Upper lobe of right lung (tissue), 1 donor: ENCODE data around the gene HSF2. TPM values are rescaled to one million over a fixed set of nuclear protein-coding genes. Genes with fewer than 3 reads are reported as not detected.

ENCODE experiments used
- ATAC-seq: fragments of 200-7000 bp; cut with Tn5 transposase; one replicate; pipeline ENCODE4 v1.9.1; 2020; ENCODE audit warnings: mild to moderate bottlenecking, moderate library complexity
- DNase-seq: peaks from one replicate; pipeline ENCODE4 v3.0.0-alpha.2; 2020
- H3K27ac ChIP-seq: fragments of 200-600 bp; one replicate; pipeline ENCODE4 v1.8.0; 2022
- H3K27me3 ChIP-seq: fragments of 200-600 bp; one replicate; pipeline ENCODE4 v1.8.0; 2022; ENCODE audit warnings: mild to moderate bottlenecking
- H3K36me3 ChIP-seq: fragments of 200-600 bp; one replicate; pipeline ENCODE4 v1.8.0; 2022
- H3K4me1 ChIP-seq: fragments of 200-600 bp; one replicate; pipeline ENCODE4 v1.8.0; 2022
- H3K4me3 ChIP-seq: fragments of 200-600 bp; one replicate; pipeline ENCODE4 v1.8.0; 2022; ENCODE audit warnings: mild to moderate bottlenecking
- H3K9me3 ChIP-seq: fragments of 200-600 bp; one replicate; pipeline ENCODE4 v1.8.0; 2022
- CTCF ChIP-seq: fragments of 200-600 bp; IDR thresholded peaks from one replicate; pipeline ENCODE4 v1.8.0; 2022; ENCODE audit warnings: antibody characterized with exemption
- intact Hi-C: fragments of 100-400 bp; cut with DNase I; formaldehyde crosslinking; loops from one replicate; pipeline ENCODE4 v1.11.0; 2022
- total RNA-seq: library from RNA; stranded (reverse); fragmentation: NEBNext Ultra II Directional; extraction: Animal tissue kit (Norgen Biotek cat#: 25700); gene quantifications from one replicate; pipeline ENCODE4 v1.2.1, GENCODE V29; 2021
- donor health status: DM: no; HTN: yes; CAD: no; lungs with severe emphysema.

Gene HSF2
- total RNA-seq, 1 donor from 2014 or later, result 7.1 TPM

DNA sequence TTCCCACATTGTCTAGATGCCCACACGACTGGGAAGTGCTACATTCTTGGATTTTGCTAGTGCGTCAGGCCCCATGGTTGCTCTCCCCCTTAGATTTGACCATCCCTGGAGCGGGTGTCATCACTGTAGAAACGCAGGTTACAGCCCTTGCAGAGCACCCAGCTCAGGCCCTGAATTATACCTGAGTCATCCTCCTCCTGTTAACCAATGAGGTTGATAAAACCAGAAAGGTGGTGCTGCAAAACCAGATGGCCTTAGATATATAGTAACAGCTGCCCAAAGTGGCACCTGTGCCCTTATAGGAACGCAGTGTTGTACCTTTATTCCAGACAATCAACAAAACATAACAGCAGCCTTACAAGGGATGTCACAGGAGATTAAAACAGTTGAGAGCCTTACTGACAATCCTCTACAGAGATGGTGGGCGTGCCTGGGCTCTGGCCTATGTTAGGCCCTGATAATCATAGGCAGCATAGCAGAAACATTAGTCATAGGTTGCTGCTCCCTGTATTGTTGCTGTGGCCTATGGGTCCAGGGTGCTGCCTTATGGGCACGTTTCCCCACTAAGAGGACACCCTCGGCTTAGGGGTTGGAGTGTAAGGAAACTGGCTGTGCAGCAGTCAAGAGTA is 33.6 kb upstream of the HSF2 start:
- ATAC-seq, result no peak
- TF ChIP-seq CTCF, result no peak
- H3K27me3 ChIP-seq, result no peaks in the 10 kb centered on the region
- no peak for DNase-seq
- H3K4me3 ChIP-seq, result no peak overlapping the region
- H3K4me1 ChIP-seq, result no peaks in the 10 kb centered on the region
- H3K27ac ChIP-seq, result no peak overlapping the region
- intact Hi-C loops, result no loop called here
- H3K36me3 ChIP-seq, result no peaks in the 10 kb centered on the region
- no peaks in the 10 kb centered on the region for H3K9me3 ChIP-seq

DNA sequence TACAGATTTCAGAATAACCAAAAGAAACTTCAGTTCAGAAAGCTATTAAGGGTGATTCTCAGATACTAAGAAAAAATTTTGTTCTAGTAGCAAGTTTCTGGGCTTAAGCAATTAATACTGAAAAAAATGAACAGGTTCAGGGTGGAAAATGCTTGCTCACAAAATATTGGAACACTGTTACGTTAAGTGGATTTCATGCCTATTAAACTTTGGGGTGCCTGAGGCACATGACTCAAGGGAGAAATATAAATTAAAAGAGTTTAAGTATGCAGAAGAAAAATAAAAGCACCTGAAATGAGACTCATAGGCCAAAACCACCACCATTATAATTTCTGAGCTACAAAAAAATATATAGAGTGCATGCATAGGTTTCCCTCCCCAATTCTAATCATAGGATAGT is 32.3 kb upstream of the HSF2 start:
- DNase-seq (no peak), ATAC-seq (no peak)
- no peaks in the 10 kb centered on the region for H3K36me3 ChIP-seq
- intact Hi-C loops, result no loop called here
- TF ChIP-seq CTCF, result no peak
- H3K27me3 ChIP-seq, result no peaks in the 10 kb centered on the region
- no peaks in the 10 kb centered on the region for H3K4me1 ChIP-seq
- H3K27ac ChIP-seq, result no peak overlapping the region
- no peak overlapping the region for H3K4me3 ChIP-seq
- H3K9me3 ChIP-seq, result no peaks in the 10 kb centered on the region

DNA sequence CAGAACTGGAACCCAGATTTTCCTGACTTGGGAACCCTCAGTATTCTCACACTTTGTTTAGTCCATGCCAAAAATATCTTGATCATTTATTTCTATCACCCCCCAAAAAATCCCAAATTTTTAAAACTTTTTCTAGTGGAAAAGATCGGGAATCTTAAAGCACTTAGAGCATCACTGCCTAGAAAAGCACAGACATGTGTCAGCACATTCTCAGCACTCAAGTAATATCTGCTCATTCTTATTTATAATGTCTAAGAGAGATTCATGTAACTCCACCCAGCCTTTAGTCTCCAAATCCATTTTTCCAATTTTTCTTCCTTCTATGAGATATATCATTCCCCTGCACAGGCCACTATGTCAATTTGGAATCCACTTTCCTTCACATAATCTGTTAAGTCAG is 29.9 kb upstream of the HSF2 start:
- no peaks in the 10 kb centered on the region for H3K4me1 ChIP-seq
- DNase-seq (no peak), ATAC-seq (no peak)
- no peaks in the 10 kb centered on the region for H3K36me3 ChIP-seq
- H3K27ac ChIP-seq, result no peak overlapping the region
- no peaks in the 10 kb centered on the region for H3K9me3 ChIP-seq
- TF ChIP-seq CTCF, result no peak
- H3K4me3 ChIP-seq, result no peak overlapping the region
- no peaks in the 10 kb centered on the region for H3K27me3 ChIP-seq
- intact Hi-C loops, result no loop called here

- DNase-seq (no peak), ATAC-seq (no peak)
- Histone ChIP-seq H3K4me1 (no peaks in the 10 kb centered on the region), H3K27ac (no peak overlapping the region), H3K9me3 (no peaks in the 10 kb centered on the region), H3K4me3 (no peak overlapping the region), H3K36me3 (no peaks in the 10 kb centered on the region), H3K27me3 (no peaks in the 10 kb centered on the region)
- TF ChIP-seq CTCF, result peak; percentile 24
- intact Hi-C loops, result no loop called here
Measured at GRCh38 chr6:122372647-122373046, 26.8 kb upstream of the HSF2 start.

DNA sequence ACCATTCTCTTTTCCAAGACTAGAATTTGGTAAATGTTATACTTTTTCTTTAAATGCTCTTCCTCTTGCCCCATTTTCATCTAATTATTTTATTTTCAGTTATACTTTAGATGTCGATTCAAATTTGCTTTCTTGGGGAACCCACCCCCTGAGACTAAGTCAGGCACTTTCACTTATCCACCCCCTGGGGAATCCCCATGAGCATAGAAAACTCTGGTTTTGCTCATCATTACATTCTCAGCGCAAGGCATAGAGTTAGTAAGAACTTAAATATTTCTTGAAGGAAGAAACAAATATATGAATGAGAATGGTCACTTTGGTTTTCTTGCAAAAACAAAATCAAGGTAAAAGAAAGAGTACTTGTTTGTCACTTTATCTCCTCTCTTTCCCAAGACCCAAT is 25.1 kb upstream of the HSF2 start:
- Histone ChIP-seq H3K9me3 (no peaks in the 10 kb centered on the region), H3K36me3 (no peaks in the 10 kb centered on the region), H3K4me1 (no peaks in the 10 kb centered on the region), H3K27ac (no peak overlapping the region), H3K4me3 (no peak overlapping the region), H3K27me3 (no peaks in the 10 kb centered on the region)
- no peak for DNase-seq
- no peak for ATAC-seq
- TF ChIP-seq CTCF, result no peak
- intact Hi-C loops, result no loop called here

DNA sequence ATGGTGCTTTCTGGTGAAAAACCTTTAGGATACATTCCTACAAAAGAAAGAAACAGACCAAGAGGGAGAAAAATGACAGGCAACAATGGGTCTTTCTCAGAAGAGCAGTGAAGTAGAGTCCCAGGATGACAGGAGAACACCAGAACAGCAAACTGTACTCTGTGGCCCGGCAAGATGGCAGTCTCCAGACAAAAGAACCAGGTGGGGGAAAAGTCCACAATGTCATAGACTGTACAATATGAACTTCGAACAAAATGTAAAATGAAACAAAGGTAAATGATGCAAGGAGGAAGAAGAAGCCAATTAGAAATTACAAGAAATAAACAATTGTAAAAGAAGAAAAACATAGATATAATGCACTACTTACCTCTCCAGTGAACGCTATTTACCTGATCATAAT is 23.2 kb upstream of the HSF2 start:
- no peaks in the 10 kb centered on the region for H3K9me3 ChIP-seq
- H3K4me3 ChIP-seq, result no peak overlapping the region
- no peak for TF ChIP-seq CTCF
- ATAC-seq (no peak), DNase-seq (no peak)
- intact Hi-C loops, result no loop called here
- H3K36me3 ChIP-seq, result no peaks in the 10 kb centered on the region
- H3K27ac ChIP-seq, result no peak overlapping the region
- no peaks in the 10 kb centered on the region for H3K4me1 ChIP-seq
- peaks cover 4% of the 10 kb centered on the region for H3K27me3 ChIP-seq
